Mesothelial cell of epicardium (in vitro differentiated cells): ENCODE results near the gene LCNL1. TPM values are rescaled to one million over a fixed set of nuclear protein-coding genes. Genes with fewer than 3 reads are reported as not detected.
"Not testable (repeated sequence)": the region's sequence is repeated elsewhere in the genome, so short reads cannot be mapped to it uniquely, and the experiment has no call there.

Experiments used
- DNase-seq, 2 experiments: peaks; one replicate each; pipeline ENCODE4 v3.0.0; 2021; ENCODE audit warnings: low spot score in 2 of 2; ENCODE audit not compliant: unreplicated experiment in 2 of 2
- H3K27ac Mint-ChIP-seq: 2 replicates; pipeline ENCODE4 v1.8.0; 2021; ENCODE audit warnings: mixed read lengths
- H3K27me3 Mint-ChIP-seq: 2 replicates; pipeline ENCODE4 v1.8.0; 2021; ENCODE audit warnings: low read depth, mixed read lengths
- H3K36me3 Mint-ChIP-seq: 2 replicates; pipeline ENCODE4 v1.8.0; 2021; ENCODE audit warnings: mixed read lengths
- H3K4me1 Mint-ChIP-seq: 2 replicates; pipeline ENCODE4 v1.8.0; 2021; ENCODE audit warnings: mixed read lengths
- H3K4me3 Mint-ChIP-seq: 2 replicates; pipeline ENCODE4 v1.8.0; 2021; ENCODE audit warnings: mild to moderate bottlenecking, moderate library complexity, mixed read lengths
- H3K9me3 Mint-ChIP-seq: 2 replicates; pipeline ENCODE4 v1.8.0; 2021; ENCODE audit warnings: mixed read lengths
- CTCF ChIP-seq: fragments of 200-600 bp; sonication (generic); IDR thresholded peaks from one replicate; pipeline ENCODE4 v1.5.0; 2021; ENCODE audit warnings: antibody characterized with exemption; ENCODE audit not compliant: unreplicated experiment
- total RNA-seq: library from RNA; stranded (reverse); gene quantifications from 3 replicates; pipeline ENCODE4 v1.2.1, GENCODE V29; 2021

Gene LCNL1
- total RNA-seq, 1 donor from 2014 or later: 5.5 TPM

GRCh38 chr9:136997371-136997770 is 14.6 kb downstream of the LCNL1 start:
- Mint-ChIP-seq H3K4me1 (peaks cover 35% of the 10 kb centered on the region), H3K27me3 (no peaks in the 10 kb centered on the region), H3K4me3 (peak overlapping the region; percentile 3), H3K27ac (no peak overlapping the region), H3K36me3 (no peaks in the 10 kb centered on the region), H3K9me3 (no peaks in the 10 kb centered on the region)
- no peak for DNase-seq
- no peak for TF ChIP-seq CTCF

GRCh38 chr9:136997830-136998234 is 15.0 kb downstream of the LCNL1 start:
- no peaks in the 10 kb centered on the region for H3K27me3 Mint-ChIP-seq
- no peaks in the 10 kb centered on the region for H3K9me3 Mint-ChIP-seq
- peak overlapping the region; percentile 3 for H3K4me3 Mint-ChIP-seq
- no peak overlapping the region for H3K27ac Mint-ChIP-seq
- no peaks in the 10 kb centered on the region for H3K36me3 Mint-ChIP-seq
- peaks cover 32% of the 10 kb centered on the region for H3K4me1 Mint-ChIP-seq
- DNase-seq: no peak
- TF ChIP-seq CTCF: no peak

GRCh38 chr9:137000177-137000930 is 17.6 kb downstream of the LCNL1 start:
- Mint-ChIP-seq H3K4me3 (no peak overlapping the region), H3K4me1 (peaks cover 24% of the 10 kb centered on the region)

GRCh38 chr9:137001857-137002645 is 19.3 kb downstream of the LCNL1 start:
- H3K4me1 Mint-ChIP-seq: peaks cover 14% of the 10 kb centered on the region

More at GRCh38 chr9:137000177-137000930, 17.6 kb downstream of the LCNL1 start:
- H3K9me3 Mint-ChIP-seq: peaks cover 5% of the 10 kb centered on the region
- DNase-seq: no peak
- H3K36me3 Mint-ChIP-seq: no peaks in the 10 kb centered on the region
- H3K27ac Mint-ChIP-seq: peak overlapping the region; percentile 88
- no peaks in the 10 kb centered on the region for H3K27me3 Mint-ChIP-seq
- no peak for TF ChIP-seq CTCF

GRCh38 chr9:137002646-137003041 is 19.9 kb downstream of the LCNL1 start:
- TF ChIP-seq CTCF: no peak
- Mint-ChIP-seq H3K9me3 (peaks cover 5% of the 10 kb centered on the region), H3K4me1 (peaks cover 11% of the 10 kb centered on the region), H3K36me3 (no peaks in the 10 kb centered on the region), H3K27me3 (no peaks in the 10 kb centered on the region), H3K4me3 (no peak overlapping the region), H3K27ac (no peak overlapping the region)
- no peak for DNase-seq

More at GRCh38 chr9:137001857-137002645, 19.3 kb downstream of the LCNL1 start:
- DNase-seq: no peak
- Mint-ChIP-seq H3K9me3 (peaks cover 5% of the 10 kb centered on the region), H3K36me3 (no peaks in the 10 kb centered on the region), H3K4me3 (no peak overlapping the region), H3K27me3 (no peaks in the 10 kb centered on the region), H3K27ac (no peak overlapping the region)
- TF ChIP-seq CTCF: no peak

GRCh38 chr9:137004285-137004684 is 21.5 kb downstream of the LCNL1 start:
- not testable (repeated sequence) for H3K4me3 Mint-ChIP-seq, H3K9me3 Mint-ChIP-seq, DNase-seq, H3K4me1 Mint-ChIP-seq, H3K27me3 Mint-ChIP-seq, H3K27ac Mint-ChIP-seq, H3K36me3 Mint-ChIP-seq
